WTC11 (cell line): Measurements from ENCODE around the gene ALK. TPM values are rescaled to one million over a fixed set of nuclear protein-coding genes. Genes with fewer than 3 reads are reported as not detected.
"Not testable (repeated sequence)": the region's sequence is repeated elsewhere in the genome, so short reads cannot be mapped to it uniquely, and the experiment has no call there.

ENCODE experiments used
- ATAC-seq: fragments of 200-7000 bp; cut with Tn5 transposase; 2 replicates; pipeline ENCODE4 v1.10.0; 2021; ENCODE audit warnings: mild to moderate bottlenecking, moderate library complexity
- CTCF ChIA-PET: fragments of 300-600 bp; sonication (Branson Sonifier 250); formaldehyde crosslinking; loops from one replicate; lab custom pipeline; 2021; ENCODE audit warnings: antibody characterized with exemption; lab: Charles Lee
- POLR2A ChIA-PET: fragments of 350-600 bp; sonication (Branson Sonifier 250); formaldehyde crosslinking; loops from one replicate; lab custom pipeline; 2021; ENCODE audit warnings: antibody characterized with exemption; lab: Charles Lee
- DNase-seq: peaks from one replicate; pipeline ENCODE4 v3.0.0; 2021; ENCODE audit warnings: low spot score
- H3K27ac Mint-ChIP-seq: 2 replicates; pipeline ENCODE4 v1.8.0; 2021; ENCODE audit warnings: mixed read lengths
- H3K27me3 Mint-ChIP-seq: 2 replicates; pipeline ENCODE4 v1.8.0; 2021; ENCODE audit warnings: low read depth, mild to moderate bottlenecking, moderate library complexity, mixed read lengths
- H3K36me3 Mint-ChIP-seq: 2 replicates; pipeline ENCODE4 v1.8.0; 2021; ENCODE audit warnings: mixed read lengths
- H3K4me1 Mint-ChIP-seq: 2 replicates; pipeline ENCODE4 v1.8.0; 2022; ENCODE audit warnings: mixed read lengths
- H3K4me3 Mint-ChIP-seq: 2 replicates; pipeline ENCODE4 v1.8.0; 2021; ENCODE audit warnings: mild to moderate bottlenecking, moderate library complexity, mixed read lengths
- H3K9me3 Mint-ChIP-seq: 2 replicates; pipeline ENCODE4 v1.8.0; 2021; ENCODE audit warnings: mixed read lengths
- CREB1 ChIP-seq: sonication (generic); formaldehyde crosslinking; IDR thresholded peaks from 2 replicates; pipeline ENCODE4 v1.8.0; 2023; ENCODE audit warnings: mild to moderate bottlenecking, missing genetic modification reagents
- ESRRA ChIP-seq: sonication (generic); formaldehyde crosslinking; IDR thresholded peaks from 2 replicates; pipeline ENCODE4 v1.8.1; 2022; ENCODE audit warnings: mild to moderate bottlenecking, missing genetic modification reagents, borderline replicate concordance
- FOXJ3 ChIP-seq: sonication (generic); formaldehyde crosslinking; IDR thresholded peaks from 2 replicates; pipeline ENCODE4 v1.9.0; 2021; ENCODE audit warnings: missing genetic modification reagents, mild to moderate bottlenecking, borderline replicate concordance
- GRHL2 ChIP-seq: fragments of 250-450 bp; sonication (Bioruptor Pico); IDR thresholded peaks from 2 replicates; pipeline ENCODE4 v1.8.0; 2022; ENCODE audit warnings: mild to moderate bottlenecking, moderate library complexity; ENCODE audit not compliant: insufficient replicate concordance, severe bottlenecking
- IRF2 ChIP-seq: sonication (generic); formaldehyde crosslinking; IDR thresholded peaks from 2 replicates; pipeline ENCODE4 v1.8.0; 2022; ENCODE audit warnings: low read depth, missing genetic modification reagents, borderline replicate concordance
- JAZF1 ChIP-seq: fragments of 250-450 bp; sonication (Bioruptor Pico); IDR thresholded peaks from 2 replicates; pipeline ENCODE4 v1.9.0; 2021; ENCODE audit warnings: moderate library complexity, mild to moderate bottlenecking, inconsistent platforms
- NFE2L1 ChIP-seq: sonication (generic); formaldehyde crosslinking; IDR thresholded peaks from 2 replicates; pipeline ENCODE4 v1.8.1; 2023; ENCODE audit warnings: missing genetic modification reagents
- NFYB ChIP-seq: sonication (generic); formaldehyde crosslinking; conservative IDR thresholded peaks from 2 replicates; pipeline ENCODE4 v1.8.0; 2022; ENCODE audit warnings: low read depth, missing genetic modification reagents
- NR2C2 ChIP-seq: sonication (generic); formaldehyde crosslinking; IDR thresholded peaks from 2 replicates; pipeline ENCODE4 v1.8.0; 2022; ENCODE audit warnings: mild to moderate bottlenecking, missing genetic modification reagents
- NR3C1 ChIP-seq: sonication (generic); formaldehyde crosslinking; conservative IDR thresholded peaks from 2 replicates; pipeline ENCODE4 v1.8.1; 2023; ENCODE audit warnings: low read depth, mild to moderate bottlenecking, missing genetic modification reagents
- PREB ChIP-seq: sonication (generic); formaldehyde crosslinking; IDR thresholded peaks from 2 replicates; pipeline ENCODE4 v1.8.1; 2022; ENCODE audit warnings: mild to moderate bottlenecking, missing genetic modification reagents, moderate library complexity, borderline replicate concordance
- RORB ChIP-seq: fragments of 250-450 bp; sonication (Bioruptor Pico); IDR thresholded peaks from 2 replicates; pipeline ENCODE4 v1.9.0; 2021; ENCODE audit warnings: mild to moderate bottlenecking
- ZBTB21 ChIP-seq: sonication (generic); formaldehyde crosslinking; IDR thresholded peaks from 2 replicates; pipeline ENCODE4 v1.8.1; 2023; ENCODE audit warnings: mild to moderate bottlenecking, missing genetic modification reagents, borderline replicate concordance
- ZBTB43 ChIP-seq: sonication (generic); formaldehyde crosslinking; IDR thresholded peaks from 2 replicates; pipeline ENCODE4 v1.8.1; 2023; ENCODE audit warnings: mild to moderate bottlenecking, missing genetic modification reagents
- ZNF121 ChIP-seq: sonication (generic); formaldehyde crosslinking; IDR thresholded peaks from 2 replicates; pipeline ENCODE4 v1.8.0; 2023; ENCODE audit warnings: missing genetic modification reagents
- ZNF219 ChIP-seq: sonication (generic); formaldehyde crosslinking; IDR thresholded peaks from 2 replicates; pipeline ENCODE4 v1.8.0; 2023; ENCODE audit warnings: missing genetic modification reagents, mild to moderate bottlenecking, borderline replicate concordance
- ZNF423 ChIP-seq: fragments of 250-450 bp; sonication (Bioruptor Pico); IDR thresholded peaks from 2 replicates; pipeline ENCODE4 v2.1.2; 2022; ENCODE audit warnings: mild to moderate bottlenecking, moderate library complexity
- ZNF512 ChIP-seq: sonication (generic); formaldehyde crosslinking; IDR thresholded peaks from 2 replicates; pipeline ENCODE4 v1.8.1; 2022; ENCODE audit warnings: missing genetic modification reagents, borderline replicate concordance
- ZNF671 ChIP-seq: fragments of 250-450 bp; sonication (Bioruptor Pico); IDR thresholded peaks from 2 replicates; pipeline ENCODE4 v1.8.0; 2021; ENCODE audit warnings: mild to moderate bottlenecking
- ZSCAN18 ChIP-seq: fragments of 250-450 bp; sonication (Bioruptor Pico); IDR thresholded peaks from 2 replicates; pipeline ENCODE4 v2.1.2; 2022; ENCODE audit warnings: mild to moderate bottlenecking, moderate library complexity
- total RNA-seq: library from RNA; stranded (reverse); gene quantifications from 3 replicates; pipeline ENCODE4 v1.2.3, GENCODE V29; 2021
- TF ChIP-seq, protein P1 (sequence below): sonication (generic); formaldehyde crosslinking; IDR thresholded peaks from 2 replicates; pipeline ENCODE4 v1.8.0; 2023; ENCODE audit warnings: missing genetic modification reagents
- TF ChIP-seq, protein P2 (sequence below): fragments of 250-450 bp; sonication (Bioruptor Pico); IDR thresholded peaks from 2 replicates; pipeline ENCODE4 v1.8.0; 2021; ENCODE audit warnings: mild to moderate bottlenecking
- TF ChIP-seq, protein P3 (sequence below): sonication (generic); formaldehyde crosslinking; IDR thresholded peaks from 2 replicates; pipeline ENCODE4 v1.8.1; 2023; ENCODE audit warnings: mild to moderate bottlenecking, missing genetic modification reagents, moderate library complexity

Gene ALK
- total RNA-seq, 1 experiment from 2014 or later = not detected

DNA sequence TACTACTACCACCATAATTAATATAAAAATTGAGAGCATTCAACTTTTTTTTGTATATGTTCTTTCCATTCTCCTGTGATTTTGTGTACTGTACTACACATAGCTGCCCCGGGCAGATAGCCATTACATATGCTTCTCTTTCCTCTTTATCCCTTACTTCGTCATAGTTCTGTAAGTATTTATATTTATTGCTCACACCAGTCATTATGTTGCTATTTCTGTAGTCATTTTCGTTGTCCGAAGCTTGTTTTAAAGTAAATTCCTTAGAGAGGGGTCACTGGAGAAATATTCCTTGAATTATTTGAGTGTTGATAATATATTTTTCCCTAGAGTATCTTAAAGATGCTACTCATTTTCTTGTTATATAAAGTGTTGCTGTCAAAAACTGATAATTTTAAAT, 662.2 kb downstream of the ALK start (continued):
- no peak for TF ChIP-seq RORB (CRISPR knock-in tag)
- TF ChIP-seq, all 79 proteins: peak for 0

- no peaks in the 10 kb centered on the region for H3K9me3 Mint-ChIP-seq
- CTCF ChIA-PET = no interaction called here
Measured at GRCh38 chr2:29255004-29255403, 666.4 kb downstream of the ALK start.

GRCh38 chr2:29253495-29254275, 667.7 kb downstream of the ALK start:
- H3K9me3 Mint-ChIP-seq, DNase-seq, ATAC-seq, H3K36me3 Mint-ChIP-seq, H3K27me3 Mint-ChIP-seq, H3K4me1 Mint-ChIP-seq, CTCF ChIA-PET, H3K4me3 Mint-ChIP-seq, POLR2A ChIA-PET, H3K27ac Mint-ChIP-seq: not testable (repeated sequence)

More at GRCh38 chr2:29255004-29255403, 666.4 kb downstream of the ALK start:
- no peak for ATAC-seq
- no peaks in the 10 kb centered on the region for H3K4me1 Mint-ChIP-seq
- TF ChIP-seq ZBTB43 (CRISPR knock-in tag) = no peak
- no peak for TF ChIP-seq ZNF121 (CRISPR knock-in tag)
- TF ChIP-seq NR2C2 (CRISPR knock-in tag) = no peak
- TF ChIP-seq ZNF219 (CRISPR knock-in tag) = no peak
- TF ChIP-seq NR3C1 (CRISPR knock-in tag) = no peak
- TF ChIP-seq NFE2L1 (CRISPR knock-in tag) = no peak
- no peak for TF ChIP-seq NFYB (CRISPR knock-in tag)
- no peak for TF ChIP-seq JAZF1
- no peak for TF ChIP-seq CREB1
- TF ChIP-seq, protein P1, sequence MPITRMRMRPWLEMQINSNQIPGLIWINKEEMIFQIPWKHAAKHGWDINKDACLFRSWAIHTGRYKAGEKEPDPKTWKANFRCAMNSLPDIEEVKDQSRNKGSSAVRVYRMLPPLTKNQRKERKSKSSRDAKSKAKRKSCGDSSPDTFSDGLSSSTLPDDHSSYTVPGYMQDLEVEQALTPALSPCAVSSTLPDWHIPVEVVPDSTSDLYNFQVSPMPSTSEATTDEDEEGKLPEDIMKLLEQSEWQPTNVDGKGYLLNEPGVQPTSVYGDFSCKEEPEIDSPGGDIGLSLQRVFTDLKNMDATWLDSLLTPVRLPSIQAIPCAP (CRISPR knock-in tag) = no peak
- TF ChIP-seq ZNF512 = no peak
- TF ChIP-seq IRF2 (CRISPR knock-in tag) = no peak
- TF ChIP-seq ZNF671 (CRISPR knock-in tag) = no peak
- TF ChIP-seq, all 79 proteins: peak for 0
- Mint-ChIP-seq H3K27ac (no peak overlapping the region), H3K36me3 (no peaks in the 10 kb centered on the region), H3K4me3 (no peak overlapping the region), H3K27me3 (no peaks in the 10 kb centered on the region)
- no peak for DNase-seq
- POLR2A ChIA-PET = no interaction called here

GRCh38 chr2:29253026-29253425, 668.4 kb downstream of the ALK start:
- DNase-seq = no peak
- Mint-ChIP-seq H3K27ac (no peak overlapping the region), H3K36me3 (no peaks in the 10 kb centered on the region), H3K27me3 (no peaks in the 10 kb centered on the region), H3K4me3 (no peak overlapping the region), H3K9me3 (no peaks in the 10 kb centered on the region), H3K4me1 (no peaks in the 10 kb centered on the region)
- ATAC-seq = no peak
- ChIA-PET CTCF (no interaction called here), POLR2A (no interaction called here)
- no peak for TF ChIP-seq FOXJ3 (CRISPR knock-in tag)
- TF ChIP-seq, protein P2, sequence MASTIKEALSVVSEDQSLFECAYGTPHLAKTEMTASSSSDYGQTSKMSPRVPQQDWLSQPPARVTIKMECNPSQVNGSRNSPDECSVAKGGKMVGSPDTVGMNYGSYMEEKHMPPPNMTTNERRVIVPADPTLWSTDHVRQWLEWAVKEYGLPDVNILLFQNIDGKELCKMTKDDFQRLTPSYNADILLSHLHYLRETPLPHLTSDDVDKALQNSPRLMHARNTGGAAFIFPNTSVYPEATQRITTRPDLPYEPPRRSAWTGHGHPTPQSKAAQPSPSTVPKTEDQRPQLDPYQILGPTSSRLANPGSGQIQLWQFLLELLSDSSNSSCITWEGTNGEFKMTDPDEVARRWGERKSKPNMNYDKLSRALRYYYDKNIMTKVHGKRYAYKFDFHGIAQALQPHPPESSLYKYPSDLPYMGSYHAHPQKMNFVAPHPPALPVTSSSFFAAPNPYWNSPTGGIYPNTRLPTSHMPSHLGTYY (CRISPR knock-in tag) = no peak
- no peak for TF ChIP-seq ESRRA
- no peak for TF ChIP-seq ZSCAN18 (CRISPR knock-in tag)
- TF ChIP-seq ZBTB21 (CRISPR knock-in tag) = no peak
- TF ChIP-seq, protein P3, sequence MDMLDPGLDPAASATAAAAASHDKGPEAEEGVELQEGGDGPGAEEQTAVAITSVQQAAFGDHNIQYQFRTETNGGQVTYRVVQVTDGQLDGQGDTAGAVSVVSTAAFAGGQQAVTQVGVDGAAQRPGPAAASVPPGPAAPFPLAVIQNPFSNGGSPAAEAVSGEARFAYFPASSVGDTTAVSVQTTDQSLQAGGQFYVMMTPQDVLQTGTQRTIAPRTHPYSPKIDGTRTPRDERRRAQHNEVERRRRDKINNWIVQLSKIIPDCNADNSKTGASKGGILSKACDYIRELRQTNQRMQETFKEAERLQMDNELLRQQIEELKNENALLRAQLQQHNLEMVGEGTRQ (CRISPR knock-in tag) = no peak
- no peak for TF ChIP-seq NR3C1 (CRISPR knock-in tag)
- TF ChIP-seq GRHL2 = no peak
- no peak for TF ChIP-seq PREB
- no peak for TF ChIP-seq ZNF423 (CRISPR knock-in tag)
- no peak for TF ChIP-seq JAZF1
